Panc1 (cell line): ENCODE data around the gene SBK1. TPM values are rescaled to one million over a fixed set of nuclear protein-coding genes. Genes with fewer than 3 reads are reported as not detected.
"Not testable (repeated sequence)": the region's sequence is repeated elsewhere in the genome, so short reads cannot be mapped to it uniquely, and the experiment has no call there.

Experiments
- ATAC-seq: fragments of 200-7000 bp; cut with Tn5 transposase; 2 replicates; pipeline ENCODE4 v1.9.1; 2020; ENCODE audit warnings: mild to moderate bottlenecking, moderate library complexity
- Bru-seq: library from RNA; stranded (reverse); fragments of 400-500 nt; gene quantifications from one replicate; lab custom pipeline; 2021; lab: Mats Ljungman, UMichigan
- BruChase-seq, 2 experiments: library from RNA; stranded (reverse); fragments of 400-500 nt; gene quantifications; one replicate each; lab custom pipeline; 2021; lab: Mats Ljungman, UMichigan
- BruUV-seq: library from RNA; stranded (reverse); fragments of 400-500 nt; replicated peaks from 2 replicates; lab custom pipeline; 2021; lab: Mats Ljungman, UMichigan
- CTCF ChIA-PET: fragments of 300-600 bp; sonication (Branson Sonifier 250); formaldehyde crosslinking; loops from one replicate; lab custom pipeline; 2022; ENCODE audit warnings: antibody characterized with exemption; lab: Charles Lee
- POLR2A ChIA-PET: fragments of 300-600 bp; sonication (Branson Sonifier 250); formaldehyde crosslinking; loops from one replicate; lab custom pipeline; 2022; ENCODE audit warnings: antibody characterized with exemption; lab: Charles Lee
- DNase-seq: peaks from one replicate; pipeline ENCODE4 v3.0.0-alpha.2; 2010; ENCODE audit warnings: low read depth, low spot score
- H3K27ac ChIP-seq: 2 replicates; pipeline ENCODE4 v1.5.1; 2011; ENCODE audit warnings: mild to moderate bottlenecking, low read length, inconsistent platforms
- H3K27me3 ChIP-seq: fragments of 200-500 bp; sonication (Bioruptor generic); 2 replicates; pipeline ENCODE4 v1.6.0; 2014; ENCODE audit warnings: low read length, inconsistent platforms; ENCODE audit not compliant: control insufficient read depth, insufficient read depth
- H3K36me3 ChIP-seq: fragments of 200-500 bp; sonication (Bioruptor generic); 2 replicates; pipeline ENCODE4 v1.5.1; 2014; ENCODE audit warnings: inconsistent platforms, mild to moderate bottlenecking, low read length, moderate library complexity; ENCODE audit not compliant: control insufficient read depth, insufficient read depth
- H3K4me1 ChIP-seq: 2 replicates; pipeline ENCODE4 v1.5.1; 2011; ENCODE audit warnings: inconsistent platforms, mild to moderate bottlenecking, low read length, moderate library complexity; ENCODE audit not compliant: control insufficient read depth, insufficient read depth
- H3K4me3 ChIP-seq, 2 experiments: 2 replicates each; pipeline ENCODE4 v1.5.1; 2011 to 2012; ENCODE audit warnings: low read depth in 2 of 2, low read length in 2 of 2, mild to moderate bottlenecking in 2 of 2, inconsistent platforms in 1 of 2, moderate library complexity in 1 of 2
- H3K9me3 ChIP-seq: fragments of 200-500 bp; sonication (Bioruptor generic); 2 replicates; pipeline ENCODE4 v1.5.1; 2014; ENCODE audit warnings: low read depth, mild to moderate bottlenecking, inconsistent platforms, low read length, moderate library complexity; ENCODE audit not compliant: control insufficient read depth, insufficient read depth
- REST ChIP-seq, 2 experiments: IDR thresholded peaks; 2 replicates each; pipeline ENCODE4 v1.6.1; 2011 to 2012; ENCODE audit warnings: low read depth in 2 of 2, control low read depth in 1 of 2, low read length in 1 of 2, mild to moderate bottlenecking in 1 of 2, moderate library complexity in 1 of 2; ENCODE audit not compliant: insufficient read depth in 1 of 2
- TCF7L2 ChIP-seq: IDR thresholded peaks from 2 replicates; pipeline ENCODE4 v1.6.1; 2011; ENCODE audit warnings: mild to moderate bottlenecking, low read depth, low read length, inconsistent platforms
- in situ Hi-C: cut with HindIII; loops from 2 replicates; pipeline ENCODE4 v1.10.0; 2016; ENCODE audit warnings: low sequenced_read_pairs, low pct_unique_long_range_greater_than_20kb
- intact Hi-C: fragments of 100-400 bp; cut with micrococcal nuclease; formaldehyde crosslinking; loops from one replicate; pipeline ENCODE4 v1.10.0; 2022; ENCODE audit not compliant: unreplicated experiment
- long read RNA-seq: library from polyadenylated mRNA; unstranded; transcript quantifications from one replicate; pipeline ENCODE4 v2.0.0, GENCODE V29; 2021; ENCODE audit not compliant: unreplicated experiment
- polyA plus RNA-seq: library from polyadenylated mRNA; unstranded; fragments of >200 nt; gene quantifications from one replicate; pipeline ENCODE4 v1.2.1, GENCODE V29; 2012; ENCODE audit warnings: missing spikeins; ENCODE audit not compliant: insufficient read length
- total RNA-seq: library from RNA; stranded (reverse); gene quantifications from one replicate; pipeline ENCODE4 v1.2.1, GENCODE V29; 2021; ENCODE audit not compliant: unreplicated experiment

Gene SBK1
- total RNA-seq (2.4 TPM), Bru-seq, nascent RNA (percentile 33 among the genes with signal in this experiment), BruChase-seq, experiment 1, labeled RNA remaining after a 2-hour chase (percentile 42 among the genes with signal in this experiment), BruChase-seq, experiment 2, labeled RNA remaining after a 6-hour chase (percentile 43 among the genes with signal in this experiment)
- polyA plus RNA-seq, result 5.7 TPM
- long read RNA-seq, full-length matches to known transcripts, result 2 of 7 reads
- long read RNA-seq, partial matches to known transcripts, result 1 of 7 reads
- long read RNA-seq, other reads (novel, unspliced or antisense), result 4 of 7 reads

DNA sequence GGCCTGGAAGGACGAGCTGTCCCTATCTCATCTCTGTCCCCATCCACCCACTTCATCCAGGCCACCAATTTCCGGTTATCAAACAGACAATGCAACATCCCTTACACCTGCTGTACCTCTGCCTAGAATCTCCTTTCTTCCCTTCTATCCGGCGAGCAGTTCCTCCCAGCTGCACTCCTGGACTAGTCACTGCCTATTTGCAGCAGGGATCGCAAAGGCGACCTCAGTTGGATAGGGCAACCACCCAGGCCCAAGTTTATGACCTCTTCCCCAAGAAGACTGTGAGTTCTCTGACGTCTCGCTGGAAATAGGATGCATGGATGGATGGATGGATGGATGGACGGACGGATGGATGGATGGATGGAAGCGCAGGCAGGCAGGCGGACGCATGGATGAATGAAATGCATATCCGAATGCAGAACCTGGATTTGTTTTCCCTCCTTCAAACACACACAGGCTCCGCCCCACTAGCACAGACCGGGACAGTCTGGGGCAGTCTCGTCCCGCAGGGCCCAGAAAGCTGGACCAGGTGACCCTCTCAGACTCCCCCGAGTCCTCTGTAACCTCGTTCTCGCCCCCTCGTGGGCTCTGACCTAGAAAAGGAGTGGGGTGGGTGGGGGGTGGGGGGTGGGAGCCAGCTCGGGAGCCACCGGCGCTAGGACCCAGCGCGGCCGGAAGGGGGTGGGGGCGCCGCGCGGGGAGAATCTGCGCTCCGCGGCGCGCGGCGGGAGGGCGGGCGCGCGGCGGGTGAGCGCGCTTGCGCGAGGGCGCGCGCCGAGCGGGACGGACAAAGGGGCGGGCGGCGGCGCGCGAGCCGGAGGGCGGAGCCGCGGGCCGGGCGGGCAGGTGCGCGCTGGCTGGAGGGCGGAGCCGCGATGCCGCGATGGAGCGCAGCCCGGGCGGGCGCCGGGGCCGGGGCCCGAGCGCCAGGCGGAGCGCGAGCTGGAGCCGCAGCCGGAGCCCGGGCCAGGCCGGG, at the start of gene SBK1:
TSS of gene SBK1 (plus strand) at position 875 of the 976 bp plus-strand sequence. CDS start 24,867 bp downstream, outside the sequence.
- POLR2A ChIA-PET, result no interaction called here
- ATAC-seq, result peak; percentile 93
- DNase-seq, result peak; percentile 46
- no peak for TF ChIP-seq REST (IDR thresholded peaks at IDR 0.05; ENCODE audit: insufficient read depth in 1 of 2, low read depth in 2 of 2, low read length in 1 of 2)
- Histone ChIP-seq H3K27me3 (no peaks in the 10 kb centered on the region), H3K27ac (peak within 1 kb of the TSS; percentile 62), H3K4me3 (peak within 1 kb of the TSS; percentile 52 to 68), H3K4me1 (peaks cover 9% of the 10 kb centered on the region), H3K9me3 (no peaks in the 10 kb centered on the region), H3K36me3 (peaks cover 2% of the 10 kb centered on the region; the same call in 1 of the 2 replicates)
- no TSS peak for BruUV-seq
- in situ Hi-C loops, result no loop called here
- CTCF ChIA-PET, result no interaction called here
- intact Hi-C loops, result no loop called here

- H3K36me3 ChIP-seq, in situ Hi-C loops, H3K27me3 ChIP-seq, POLR2A ChIA-PET, BruUV-seq, intact Hi-C loops, DNase-seq, H3K4me1 ChIP-seq, H3K27ac ChIP-seq, H3K9me3 ChIP-seq, CTCF ChIA-PET, ATAC-seq, H3K4me3 ChIP-seq: not testable (repeated sequence)
Measured at GRCh38 chr16:28249483-28249882, 42.8 kb upstream of the SBK1 start.

- no peaks in the 10 kb centered on the region for H3K4me1 ChIP-seq
- H3K36me3 ChIP-seq, result no peaks in the 10 kb centered on the region
- ChIA-PET CTCF (no interaction called here), POLR2A (interaction anchor here (0.6 kb wide), 1 partner anchor 55 kb away, joined by 7 read pairs; no protein-coding TSS in a partner anchor)
- H3K27ac ChIP-seq, result no peak overlapping the region
- H3K4me3 ChIP-seq, result no peak overlapping the region
- ATAC-seq (no peak), DNase-seq (no peak)
- no TSS peak for BruUV-seq
- in situ Hi-C loops, result no loop called here
- no peaks in the 10 kb centered on the region for H3K27me3 ChIP-seq
- intact Hi-C loops, result no loop called here
- TF ChIP-seq TCF7L2, result no peak
- H3K9me3 ChIP-seq, result no peaks in the 10 kb centered on the region
Measured at GRCh38 chr16:28250999-28251398, 41.3 kb upstream of the SBK1 start.
